ENCODE measurements around the gene RAB11FIP4.

GRCh38 chr17:31492206-31492605 is 100.7 kb downstream of the RAB11FIP4 start:
- TF ChIP-seq CTCF (IDR thresholded peaks at IDR 0.05 in 2 of 3, conservative IDR thresholded peaks at IDR 0.05 in 1 of 3; ENCODE audit: borderline replicate concordance in 1 of 3, insufficient read depth in 1 of 3, low read depth in 2 of 3, low read length in 2 of 3), result no peak
- TF ChIP-seq EZH2phosphoT487 (IDR thresholded peaks at IDR 0.05; ENCODE audit: borderline replicate concordance), result no peak
- TF ChIP-seq SRF (IDR thresholded peaks at IDR 0.05; ENCODE audit: low read depth), result no peak
- no peak for TF ChIP-seq REST (IDR thresholded peaks at IDR 0.05; ENCODE audit: low read depth)
- no peak for TF ChIP-seq POLR2AphosphoS5 (IDR thresholded peaks at IDR 0.05; ENCODE audit: low read depth, low read length)
- no peak for TF ChIP-seq ZNF274 (IDR thresholded peaks at IDR 0.05; ENCODE audit: low read depth, low read length)
- no peak for TF ChIP-seq EZH2 (IDR thresholded peaks at IDR 0.05)

All from HCT116 (cell line).